Kidney epithelial cell (primary cell): ENCODE measurements around the gene ARL2BP. TPM values are rescaled to one million over a fixed set of nuclear protein-coding genes. Genes with fewer than 3 reads are reported as not detected.

Experiments
- DNase-seq: peaks from one replicate; pipeline ENCODE4 v3.0.0-alpha.2; 2010; ENCODE audit warnings: low read depth
- H3K27me3 ChIP-seq: 2 replicates; pipeline ENCODE4 v1.6.0; 2011; ENCODE audit warnings: low read length; ENCODE audit not compliant: control insufficient read depth, insufficient read depth
- H3K36me3 ChIP-seq: 2 replicates; pipeline ENCODE4 v1.5.1; 2011; ENCODE audit warnings: low read length; ENCODE audit not compliant: control insufficient read depth, insufficient read depth
- H3K4me3 ChIP-seq: 2 replicates; pipeline ENCODE4 v1.5.1; 2011; ENCODE audit warnings: low read depth, mild to moderate bottlenecking, control low read depth, low read length
- total RNA-seq: library from RNA; depleted of rRNA; stranded (reverse); fragments of >200 nt; gene quantifications from 2 replicates; pipeline ENCODE4 v1.2.3, GENCODE V29; 2015
- TF ChIP-seq, protein P1 (sequence below): IDR thresholded peaks from 2 replicates; pipeline ENCODE4 v1.5.1; 2011; ENCODE audit warnings: mild to moderate bottlenecking, moderate library complexity, low read length, control low read depth, inconsistent platforms; ENCODE audit not compliant: insufficient read depth, poor library complexity, severe bottlenecking

The ARL2BP gene
- total RNA-seq, 1 donor from 2014 or later = 78.3 TPM

- no peak for DNase-seq
- H3K36me3 ChIP-seq = no peaks in the 10 kb centered on the region
- H3K4me3 ChIP-seq = no peak overlapping the region
- no peaks in the 10 kb centered on the region for H3K27me3 ChIP-seq
- TF ChIP-seq, protein P1, sequence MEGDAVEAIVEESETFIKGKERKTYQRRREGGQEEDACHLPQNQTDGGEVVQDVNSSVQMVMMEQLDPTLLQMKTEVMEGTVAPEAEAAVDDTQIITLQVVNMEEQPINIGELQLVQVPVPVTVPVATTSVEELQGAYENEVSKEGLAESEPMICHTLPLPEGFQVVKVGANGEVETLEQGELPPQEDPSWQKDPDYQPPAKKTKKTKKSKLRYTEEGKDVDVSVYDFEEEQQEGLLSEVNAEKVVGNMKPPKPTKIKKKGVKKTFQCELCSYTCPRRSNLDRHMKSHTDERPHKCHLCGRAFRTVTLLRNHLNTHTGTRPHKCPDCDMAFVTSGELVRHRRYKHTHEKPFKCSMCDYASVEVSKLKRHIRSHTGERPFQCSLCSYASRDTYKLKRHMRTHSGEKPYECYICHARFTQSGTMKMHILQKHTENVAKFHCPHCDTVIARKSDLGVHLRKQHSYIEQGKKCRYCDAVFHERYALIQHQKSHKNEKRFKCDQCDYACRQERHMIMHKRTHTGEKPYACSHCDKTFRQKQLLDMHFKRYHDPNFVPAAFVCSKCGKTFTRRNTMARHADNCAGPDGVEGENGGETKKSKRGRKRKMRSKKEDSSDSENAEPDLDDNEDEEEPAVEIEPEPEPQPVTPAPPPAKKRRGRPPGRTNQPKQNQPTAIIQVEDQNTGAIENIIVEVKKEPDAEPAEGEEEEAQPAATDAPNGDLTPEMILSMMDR = no peak
Observed at GRCh38 chr16:57262841-57263540, 17.9 kb downstream of the ARL2BP start.

- Histone ChIP-seq H3K4me3 (no peak overlapping the region), H3K27me3 (no peaks in the 10 kb centered on the region), H3K36me3 (no peaks in the 10 kb centered on the region)
- TF ChIP-seq, protein P1 = no peak
- DNase-seq = no peak
Observed at GRCh38 chr16:57263541-57264351, 18.7 kb downstream of the ARL2BP start.

- no peak for DNase-seq
- TF ChIP-seq, protein P1 = no peak
- no peaks in the 10 kb centered on the region for H3K36me3 ChIP-seq
- no peak overlapping the region for H3K4me3 ChIP-seq
- H3K27me3 ChIP-seq = no peaks in the 10 kb centered on the region
Observed at GRCh38 chr16:57264381-57264780, 19.3 kb downstream of the ARL2BP start.

- TF ChIP-seq, protein P1 = no peak
- Histone ChIP-seq H3K4me3 (no peak overlapping the region), H3K27me3 (no peaks in the 10 kb centered on the region), H3K36me3 (no peaks in the 10 kb centered on the region)
- DNase-seq = no peak
Observed at GRCh38 chr16:57264950-57265371, 19.9 kb downstream of the ARL2BP start.

- Histone ChIP-seq H3K27me3 (no peaks in the 10 kb centered on the region), H3K36me3 (no peaks in the 10 kb centered on the region), H3K4me3 (no peak overlapping the region)
- no peak for DNase-seq
- TF ChIP-seq, protein P1 = no peak
Observed at GRCh38 chr16:57265850-57266530, 20.9 kb downstream of the ARL2BP start.
